A549 treated with DMSO at 1 μM for 4 hours (cell line): ENCODE measurements around the gene GATA3. TPM values are rescaled to one million over a fixed set of nuclear protein-coding genes. Genes with fewer than 3 reads are reported as not detected.

ENCODE experiments used
- total RNA-seq: library from RNA; stranded (reverse); fragments of 200-300 nt; extraction: Qiagen RNA extraction; gene quantifications from 5 replicates; pipeline ENCODE4 v1.2.3, GENCODE V29; 2022; ENCODE audit warnings: low read depth

GATA3 gene
- total RNA-seq = 4.8 to 8.2 TPM (median 6.3 TPM) in 5 replicates

DNA sequence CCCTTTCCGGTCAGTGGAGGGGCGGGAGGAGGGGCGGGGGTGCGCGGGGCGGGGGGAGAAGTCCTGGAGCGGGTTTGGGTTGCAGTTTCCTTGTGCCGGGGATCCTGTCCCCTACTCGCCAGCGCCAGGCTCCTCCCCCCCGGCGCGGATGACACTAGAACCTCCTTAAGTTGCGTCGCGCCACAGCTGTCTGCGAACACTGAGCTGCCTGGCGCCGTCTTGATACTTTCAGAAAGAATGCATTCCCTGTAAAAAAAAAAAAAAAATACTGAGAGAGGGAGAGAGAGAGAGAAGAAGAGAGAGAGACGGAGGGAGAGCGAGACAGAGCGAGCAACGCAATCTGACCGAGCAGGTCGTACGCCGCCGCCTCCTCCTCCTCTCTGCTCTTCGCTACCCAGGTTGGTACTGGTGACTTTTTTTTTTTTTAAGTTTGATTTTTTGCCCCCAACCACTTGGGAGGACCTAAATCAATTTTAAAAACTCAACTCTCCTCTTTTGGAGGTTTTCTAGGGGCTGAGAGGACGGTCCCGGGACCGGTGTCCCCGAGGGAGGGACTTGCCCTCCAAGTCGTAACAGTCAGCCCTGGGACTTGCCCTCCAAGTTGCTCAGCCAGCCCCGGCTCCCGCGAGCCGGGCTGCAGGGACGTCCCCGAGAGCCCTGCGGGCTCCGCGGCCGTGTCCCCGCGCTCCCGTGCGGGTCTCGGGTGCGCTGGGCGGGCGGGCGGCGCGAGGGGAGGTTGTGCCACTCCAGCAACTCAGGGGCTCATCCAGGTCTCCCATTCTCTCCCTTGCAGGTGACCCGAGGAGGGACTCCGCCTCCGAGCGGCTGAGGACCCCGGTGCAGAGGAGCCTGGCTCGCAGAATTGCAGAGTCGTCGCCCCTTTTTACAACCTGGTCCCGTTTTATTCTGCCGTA lies at the start of gene GATA3:
Gene GATA3 (plus strand): TSS at position 195 of the 914 bp plus-strand sequence. CDS start 968 bp downstream, outside the sequence.

Other genes with a start within 250 kb of the GATA3 start
- 7.2 to 9.1 TPM (median 8.9 TPM) in 5 replicates for gene TAF3, start 236.2 kb upstream of the GATA3 start, total RNA-seq